A673 (cell line): ENCODE results near the gene MGLL.

ENCODE experiments used
- CTCF ChIP-seq: fragments of 300-800, 200-600 bp; sonication (generic); conservative IDR thresholded peaks from 2 replicates; pipeline ENCODE4 v1.5.1; 2017; ENCODE audit warnings: low read depth, mild to moderate bottlenecking, antibody characterized with exemption, low read length, moderate library complexity, mixed read lengths
- EZH2 ChIP-seq: fragments of 200-600 bp; sonication (generic); IDR thresholded peaks from 2 replicates; pipeline ENCODE4 v1.6.1; 2017; ENCODE audit warnings: borderline replicate concordance, low read depth, mild to moderate bottlenecking, mixed read lengths, antibody characterized with exemption, low read length; ENCODE audit not compliant: poor library complexity, severe bottlenecking

- TF ChIP-seq CTCF (no peak), EZH2 (no peak)
Observed at GRCh38 chr3:127772827-127773751, 49.2 kb downstream of the MGLL start.
